Retinal pigment epithelial cell (primary cell): ENCODE data around the gene LOXL4.

ENCODE experiments used
- DNase-seq: peaks from one replicate; pipeline ENCODE4 v3.0.0-alpha.2; 2010; ENCODE audit warnings: low read depth
- H3K4me3 ChIP-seq: 2 replicates; pipeline ENCODE4 v1.5.1; 2011; ENCODE audit warnings: mild to moderate bottlenecking, low read length, control low read depth, moderate library complexity
- CTCF ChIP-seq: conservative IDR thresholded peaks from 2 replicates; pipeline ENCODE4 v1.5.1; 2011; ENCODE audit warnings: low read depth, low read length, control low read depth, inconsistent platforms

The LOXL4 gene

DNA sequence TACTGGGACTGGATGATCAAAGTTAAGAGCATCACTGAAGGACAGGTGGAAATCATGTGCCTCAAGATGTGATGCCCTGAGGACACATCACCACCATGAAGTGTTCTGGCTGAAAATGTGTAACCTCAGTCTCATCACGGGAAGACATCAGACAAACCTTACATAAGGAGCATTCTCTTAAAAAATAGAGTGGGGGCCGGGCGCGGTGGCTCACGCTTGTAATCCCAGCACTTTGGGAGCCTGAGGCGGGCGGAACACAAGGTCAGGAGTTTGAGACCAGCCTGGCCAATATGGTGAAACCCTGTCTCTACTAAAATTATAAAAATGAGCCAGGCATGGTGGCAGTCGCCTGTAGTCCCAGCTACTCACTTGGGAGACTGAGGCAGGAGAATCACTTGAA is 65.6 kb downstream of the LOXL4 start:
- no peak for DNase-seq
- no peak overlapping the region for H3K4me3 ChIP-seq
- no peak for TF ChIP-seq CTCF

DNA sequence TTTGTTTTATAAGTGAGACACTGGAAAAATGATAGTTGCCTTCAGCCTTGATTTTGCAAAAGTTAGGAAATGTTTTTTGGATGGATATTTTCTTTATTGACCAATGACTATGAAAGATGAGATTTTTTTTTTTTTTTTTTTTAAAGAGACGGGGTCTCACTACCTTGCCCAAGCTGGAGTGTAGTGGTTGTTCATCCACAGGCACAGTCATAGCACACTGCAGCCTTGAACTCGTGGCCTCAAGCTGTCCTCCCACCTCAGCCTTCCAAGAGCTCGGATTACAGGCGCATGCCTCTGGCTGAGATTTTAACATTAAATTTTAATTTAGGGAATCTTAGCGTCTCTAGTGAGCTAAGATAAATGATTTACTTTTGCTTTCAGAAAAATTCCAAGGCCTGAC is 66.2 kb downstream of the LOXL4 start:
- DNase-seq = no peak
- TF ChIP-seq CTCF = no peak
- H3K4me3 ChIP-seq = no peak overlapping the region
